ENCODE data around the gene SCYL3.

DNA sequence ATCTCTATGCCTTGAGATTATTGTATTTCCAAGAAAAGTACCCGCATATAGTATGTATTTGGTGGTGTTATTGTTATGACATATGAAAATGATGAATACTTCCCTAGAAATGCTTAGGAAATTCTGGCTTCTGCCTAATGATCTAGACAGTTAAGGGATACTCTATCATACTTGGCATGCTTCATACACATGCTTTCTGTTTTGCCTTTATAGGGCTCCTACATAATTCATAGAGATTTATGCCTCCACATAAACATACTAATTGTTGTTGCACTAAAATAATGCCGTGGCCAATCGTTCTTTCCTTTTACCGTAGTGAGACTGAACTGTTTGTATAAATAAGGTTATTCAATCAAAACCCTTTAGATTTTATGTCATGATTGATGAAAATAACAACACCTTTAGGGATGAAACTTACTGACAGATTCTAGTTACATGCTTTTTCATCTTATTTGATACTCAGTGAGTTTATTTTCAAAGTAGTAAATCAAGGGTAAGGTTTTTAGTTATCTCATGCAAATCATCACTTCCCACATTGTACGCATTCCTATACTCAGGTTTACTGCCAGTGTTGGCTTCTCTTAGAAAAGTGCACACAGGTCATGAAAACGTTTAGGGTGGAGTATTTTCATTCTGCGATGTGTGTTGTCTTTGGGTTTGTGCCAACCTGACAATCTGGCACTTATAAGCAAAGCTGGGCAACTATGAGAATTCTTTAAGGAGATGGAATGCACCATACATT is 40.5 kb upstream of the SCYL3 start:
- TF ChIP-seq, protein P1, sequence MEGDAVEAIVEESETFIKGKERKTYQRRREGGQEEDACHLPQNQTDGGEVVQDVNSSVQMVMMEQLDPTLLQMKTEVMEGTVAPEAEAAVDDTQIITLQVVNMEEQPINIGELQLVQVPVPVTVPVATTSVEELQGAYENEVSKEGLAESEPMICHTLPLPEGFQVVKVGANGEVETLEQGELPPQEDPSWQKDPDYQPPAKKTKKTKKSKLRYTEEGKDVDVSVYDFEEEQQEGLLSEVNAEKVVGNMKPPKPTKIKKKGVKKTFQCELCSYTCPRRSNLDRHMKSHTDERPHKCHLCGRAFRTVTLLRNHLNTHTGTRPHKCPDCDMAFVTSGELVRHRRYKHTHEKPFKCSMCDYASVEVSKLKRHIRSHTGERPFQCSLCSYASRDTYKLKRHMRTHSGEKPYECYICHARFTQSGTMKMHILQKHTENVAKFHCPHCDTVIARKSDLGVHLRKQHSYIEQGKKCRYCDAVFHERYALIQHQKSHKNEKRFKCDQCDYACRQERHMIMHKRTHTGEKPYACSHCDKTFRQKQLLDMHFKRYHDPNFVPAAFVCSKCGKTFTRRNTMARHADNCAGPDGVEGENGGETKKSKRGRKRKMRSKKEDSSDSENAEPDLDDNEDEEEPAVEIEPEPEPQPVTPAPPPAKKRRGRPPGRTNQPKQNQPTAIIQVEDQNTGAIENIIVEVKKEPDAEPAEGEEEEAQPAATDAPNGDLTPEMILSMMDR (conservative IDR thresholded peaks at IDR 0.05): no peak
- TF ChIP-seq EZH2 (IDR thresholded peaks at IDR 0.05; ENCODE audit: low read depth): no peak

All from PC-9 (cell line).